ENCODE measurements around the gene ZFPM1. TPM values are rescaled to one million over a fixed set of nuclear protein-coding genes. Genes with fewer than 3 reads are reported as not detected.

The ZFPM1 gene
- total RNA-seq, 4 donors from 2014 or later, result 0.31 to 0.71 (median 0.56) TPM

GRCh38 chr16:88420496-88420895, 32.6 kb upstream of the ZFPM1 start:
- intact Hi-C loops (cut with DNase I; ENCODE audit: low total_unique reads), result no loop called here
- Histone ChIP-seq H3K4me1 (peaks cover 0 to 3% of the 10 kb centered on the region in 2 donors), H3K36me3 (no peaks in the 10 kb centered on the region), H3K4me3 (no peak overlapping the region), H3K27ac (no peak overlapping the region), H3K9me3 (no peaks in the 10 kb centered on the region), H3K27me3 (peaks cover 0 to 3% (median 0%) of the 10 kb centered on the region in 3 donors)
- TF ChIP-seq CTCF (IDR thresholded peaks at IDR 0.05 in 4 of 5, conservative IDR thresholded peaks at IDR 0.05 in 1 of 5), result no peak
- TF ChIP-seq POLR2A (IDR thresholded peaks at IDR 0.05), result no peak
- DNase-seq (no peak), ATAC-seq (no peak)
- in situ Hi-C loops (cut with MboI; ENCODE audit: low sequenced_read_pairs in 4 of 4), result loop anchor here in 2 of 4 donors (25.0 kb wide), 1 partner anchor 233 kb away; no protein-coding TSS in a partner anchor

GRCh38 chr16:88421301-88421700, 31.8 kb upstream of the ZFPM1 start:
- H3K27me3 ChIP-seq, result peaks cover 0 to 3% (median 0%) of the 10 kb centered on the region in 3 donors
- no peaks in the 10 kb centered on the region for H3K9me3 ChIP-seq
- no peak overlapping the region for H3K27ac ChIP-seq
- in situ Hi-C loops (cut with MboI; ENCODE audit: low sequenced_read_pairs in 4 of 4), result loop anchor here in 2 of 4 donors (25.0 kb wide), 1 partner anchor 234 kb away; no protein-coding TSS in a partner anchor
- H3K4me3 ChIP-seq, result no peak overlapping the region
- H3K4me1 ChIP-seq, result peaks cover 0 to 3% of the 10 kb centered on the region in 2 donors
- no peak for DNase-seq
- ATAC-seq, result no peak
- intact Hi-C loops (cut with DNase I; ENCODE audit: low total_unique reads), result no loop called here
- H3K36me3 ChIP-seq, result no peaks in the 10 kb centered on the region
- TF ChIP-seq CTCF (IDR thresholded peaks at IDR 0.05 in 4 of 5, conservative IDR thresholded peaks at IDR 0.05 in 1 of 5) (no peak), POLR2A (IDR thresholded peaks at IDR 0.05) (no peak)

- ATAC-seq (no peak), DNase-seq (no peak)
- Histone ChIP-seq H3K4me1 (peaks cover 0 to 3% of the 10 kb centered on the region in 2 donors), H3K27ac (no peak overlapping the region), H3K27me3 (peaks cover 0 to 3% (median 0%) of the 10 kb centered on the region in 3 donors), H3K36me3 (no peaks in the 10 kb centered on the region), H3K9me3 (no peaks in the 10 kb centered on the region), H3K4me3 (no peak overlapping the region)
- intact Hi-C loops (cut with DNase I; ENCODE audit: low total_unique reads), result no loop called here
- in situ Hi-C loops (cut with MboI; ENCODE audit: low sequenced_read_pairs in 4 of 4), result loop anchor here in 2 of 4 donors (25.0 kb wide), 1 partner anchor 235 kb away; no protein-coding TSS in a partner anchor
- TF ChIP-seq CTCF (IDR thresholded peaks at IDR 0.05 in 4 of 5, conservative IDR thresholded peaks at IDR 0.05 in 1 of 5), result no peak
- TF ChIP-seq POLR2A (IDR thresholded peaks at IDR 0.05), result no peak
These were observed 31.1 kb upstream of the ZFPM1 start for GRCh38 chr16:88421871-88422433.

GRCh38 chr16:88422733-88423447, 30.2 kb upstream of the ZFPM1 start:
- Histone ChIP-seq H3K9me3 (no peaks in the 10 kb centered on the region), H3K4me3 (no peak overlapping the region), H3K27me3 (peaks cover 0 to 3% (median 0%) of the 10 kb centered on the region in 3 donors), H3K27ac (no peak overlapping the region), H3K4me1 (peaks cover 0 to 3% of the 10 kb centered on the region in 2 donors), H3K36me3 (no peaks in the 10 kb centered on the region)
- TF ChIP-seq POLR2A (IDR thresholded peaks at IDR 0.05) (no peak), CTCF (IDR thresholded peaks at IDR 0.05 in 4 of 5, conservative IDR thresholded peaks at IDR 0.05 in 1 of 5) (no peak)
- in situ Hi-C loops (cut with MboI; ENCODE audit: low sequenced_read_pairs in 4 of 4) (loop anchor here in 2 of 4 donors (25.0 kb wide), 1 partner anchor 236 kb away; no protein-coding TSS in a partner anchor), intact Hi-C loops (cut with DNase I; ENCODE audit: low total_unique reads) (no loop called here)
- ATAC-seq, result no peak
- no peak for DNase-seq
